ENCODE measurements around the gene TACO1. TPM values are rescaled to one million over a fixed set of nuclear protein-coding genes. Genes with fewer than 3 reads are reported as not detected.
A peak's percentile ranks its signal among the peaks of the same experiment; 100 is the strongest.

The TACO1 gene
- total RNA-seq, 1 donor from 2014 or later, result 16.2 TPM

DNA sequence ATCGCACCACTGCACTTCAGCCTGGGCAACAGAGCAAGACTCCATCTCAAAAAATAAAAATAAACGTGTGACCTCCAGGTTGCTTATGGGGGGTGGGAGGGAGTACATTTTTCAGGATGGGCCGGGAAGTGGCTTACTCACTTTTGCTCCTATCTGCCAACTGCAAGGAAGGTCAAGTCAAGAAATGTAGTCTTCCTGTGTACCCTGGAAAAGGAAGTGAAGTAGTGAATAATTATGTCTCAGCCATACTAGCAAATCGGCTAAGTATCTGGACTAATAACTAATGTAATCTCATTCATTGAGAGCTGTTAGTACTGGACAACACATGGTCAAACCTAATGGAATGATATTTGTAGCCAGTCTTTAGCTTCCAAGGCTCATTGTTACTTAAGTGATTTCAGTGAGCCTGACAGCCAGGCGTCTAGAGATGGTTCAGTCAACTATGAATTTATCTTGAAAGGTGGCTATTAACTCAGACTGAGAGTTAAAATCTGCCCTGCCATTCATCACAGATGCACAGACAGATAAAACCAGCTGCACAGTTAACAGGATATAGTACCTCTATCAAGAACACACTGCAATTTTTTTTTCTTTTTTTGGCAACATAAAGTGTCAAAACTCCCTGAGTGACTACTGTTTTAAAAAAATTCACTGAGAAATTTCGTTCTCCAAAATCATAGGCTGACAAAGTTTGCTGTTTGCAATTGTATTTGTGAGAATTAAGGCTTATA is 3.7 kb upstream of the TACO1 start:
- Mint-ChIP-seq H3K27ac (no peak overlapping the region), H3K27me3 (ENCODE audit: low read depth) (no peaks in the 10 kb centered on the region), H3K4me1 (peaks cover 13% of the 10 kb centered on the region), H3K4me3 (no peak overlapping the region), H3K9me3 (no peaks in the 10 kb centered on the region), H3K36me3 (no peaks in the 10 kb centered on the region)
- TF ChIP-seq, protein P1, sequence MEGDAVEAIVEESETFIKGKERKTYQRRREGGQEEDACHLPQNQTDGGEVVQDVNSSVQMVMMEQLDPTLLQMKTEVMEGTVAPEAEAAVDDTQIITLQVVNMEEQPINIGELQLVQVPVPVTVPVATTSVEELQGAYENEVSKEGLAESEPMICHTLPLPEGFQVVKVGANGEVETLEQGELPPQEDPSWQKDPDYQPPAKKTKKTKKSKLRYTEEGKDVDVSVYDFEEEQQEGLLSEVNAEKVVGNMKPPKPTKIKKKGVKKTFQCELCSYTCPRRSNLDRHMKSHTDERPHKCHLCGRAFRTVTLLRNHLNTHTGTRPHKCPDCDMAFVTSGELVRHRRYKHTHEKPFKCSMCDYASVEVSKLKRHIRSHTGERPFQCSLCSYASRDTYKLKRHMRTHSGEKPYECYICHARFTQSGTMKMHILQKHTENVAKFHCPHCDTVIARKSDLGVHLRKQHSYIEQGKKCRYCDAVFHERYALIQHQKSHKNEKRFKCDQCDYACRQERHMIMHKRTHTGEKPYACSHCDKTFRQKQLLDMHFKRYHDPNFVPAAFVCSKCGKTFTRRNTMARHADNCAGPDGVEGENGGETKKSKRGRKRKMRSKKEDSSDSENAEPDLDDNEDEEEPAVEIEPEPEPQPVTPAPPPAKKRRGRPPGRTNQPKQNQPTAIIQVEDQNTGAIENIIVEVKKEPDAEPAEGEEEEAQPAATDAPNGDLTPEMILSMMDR (IDR thresholded peaks at IDR 0.05; ENCODE audit: unreplicated experiment), result no peak
- DNase-seq (ENCODE audit: low spot score in 2 of 2, unreplicated experiment in 2 of 2), result no peak

DNA sequence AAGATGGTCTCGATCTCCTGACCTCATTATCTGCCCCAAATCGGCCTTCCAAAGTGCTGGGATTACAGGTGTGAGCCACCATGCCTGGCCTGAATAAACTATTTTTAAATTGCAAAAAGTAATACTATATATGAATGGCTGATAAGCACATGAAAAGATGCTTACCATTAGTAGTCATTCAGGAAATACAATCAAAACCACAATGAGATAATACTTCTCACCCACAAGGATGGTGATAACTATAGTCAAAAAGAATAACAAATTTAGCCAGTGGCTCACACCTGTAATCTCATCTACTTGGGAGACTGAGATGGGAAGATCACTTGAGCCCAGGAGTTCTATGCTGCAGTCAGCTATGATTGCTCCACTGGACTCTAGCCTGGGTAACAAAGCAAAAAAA is 2.4 kb upstream of the TACO1 start:
- DNase-seq (ENCODE audit: low spot score in 2 of 2, unreplicated experiment in 2 of 2), result no peak
- no peak overlapping the region for H3K27ac Mint-ChIP-seq
- TF ChIP-seq, protein P1 (IDR thresholded peaks at IDR 0.05; ENCODE audit: unreplicated experiment), result no peak

DNA sequence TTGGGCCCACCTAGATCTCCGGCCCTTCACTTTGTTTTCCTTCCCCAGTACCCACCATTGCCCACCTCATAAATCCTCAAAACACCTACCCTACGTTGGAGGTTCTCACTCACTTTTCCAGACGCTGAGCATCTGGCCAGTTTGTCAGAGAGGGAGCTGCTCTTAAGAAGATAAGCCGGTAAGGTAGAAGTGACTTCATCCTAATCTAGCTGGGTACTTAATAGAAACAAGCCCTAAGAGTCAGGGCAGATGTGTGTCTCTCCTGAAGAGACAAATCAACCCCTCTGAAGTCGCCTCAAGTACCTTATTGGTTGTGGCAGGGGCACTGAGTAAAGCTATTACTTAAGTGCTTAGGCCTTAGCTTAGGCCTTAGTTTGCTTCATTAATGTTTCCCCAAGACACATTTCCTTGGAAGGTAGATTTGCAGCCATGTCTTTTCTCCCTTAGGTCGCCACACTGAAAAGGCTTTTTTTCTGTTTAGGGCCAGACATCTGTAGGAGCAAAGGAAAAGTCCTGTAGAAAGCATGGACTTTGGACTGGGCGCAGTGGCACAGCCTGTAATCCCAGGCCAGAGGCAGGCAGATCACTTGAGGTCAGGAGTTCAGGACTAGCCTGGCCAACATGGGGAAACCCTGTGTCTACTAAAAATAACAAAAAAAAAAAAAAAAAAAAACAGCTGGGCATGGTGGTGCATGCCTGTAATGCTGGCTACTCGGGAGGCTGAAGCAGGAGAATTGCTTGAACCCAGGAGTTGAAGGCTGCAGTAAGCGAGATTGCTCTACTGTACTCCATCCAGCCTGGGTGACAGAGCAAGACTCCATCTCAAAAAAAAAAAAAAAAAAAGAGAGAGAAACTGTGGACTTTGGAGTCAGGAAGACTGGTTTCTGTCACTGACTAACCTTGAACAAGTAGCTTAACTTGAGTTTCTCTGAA is 1.0 kb downstream of the TACO1 start:
- peaks cover 13% of the 10 kb centered on the region for H3K4me1 Mint-ChIP-seq
- DNase-seq (ENCODE audit: low spot score in 2 of 2, unreplicated experiment in 2 of 2), result no peak

More for the DNA sequence above, 2.4 kb upstream of the TACO1 start:
- Mint-ChIP-seq H3K36me3 (peaks cover 2% of the 10 kb centered on the region), H3K27me3 (ENCODE audit: low read depth) (no peaks in the 10 kb centered on the region), H3K4me3 (no peak overlapping the region), H3K4me1 (peaks cover 13% of the 10 kb centered on the region), H3K9me3 (no peaks in the 10 kb centered on the region)

DNA sequence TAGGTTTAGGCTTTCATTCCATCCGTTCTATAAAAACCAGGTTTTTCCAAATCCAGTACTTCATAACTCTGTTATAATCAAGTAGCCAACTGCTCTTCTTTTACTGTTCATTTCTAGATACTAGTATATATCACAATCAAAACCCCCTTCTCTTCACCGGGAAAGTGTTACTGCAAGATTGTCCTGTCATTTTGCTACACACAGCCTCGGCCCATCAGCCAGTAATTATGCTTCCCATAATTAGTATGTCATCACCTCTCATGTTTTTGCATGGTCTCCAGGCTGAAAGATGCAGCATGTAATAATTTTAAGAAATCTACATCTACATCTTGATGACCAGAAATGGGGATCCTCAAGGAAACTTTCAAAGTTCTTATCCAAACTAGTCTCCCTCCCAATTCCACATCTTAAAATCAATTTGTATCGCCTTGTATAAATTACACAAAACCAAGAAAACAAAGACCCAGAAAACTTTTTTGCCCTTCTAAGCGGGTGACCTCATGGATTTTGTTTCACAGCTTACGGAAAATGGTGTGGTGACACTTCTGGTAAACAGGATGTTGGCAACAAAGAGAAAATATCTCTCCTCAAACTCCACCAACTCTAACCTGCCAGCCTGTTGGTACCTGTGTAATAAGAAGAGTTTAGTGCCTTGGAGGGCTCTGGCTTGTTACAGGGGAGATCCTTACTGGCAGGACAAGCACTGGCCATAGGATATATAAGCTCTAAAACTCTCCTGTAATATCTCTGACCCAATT is 9.3 kb downstream of the TACO1 start:
- Mint-ChIP-seq H3K27me3 (ENCODE audit: low read depth) (no peaks in the 10 kb centered on the region), H3K36me3 (peaks cover 24% of the 10 kb centered on the region), H3K9me3 (no peaks in the 10 kb centered on the region), H3K4me3 (no peak overlapping the region), H3K4me1 (no peaks in the 10 kb centered on the region), H3K27ac (no peak overlapping the region)
- no peak for DNase-seq (ENCODE audit: low spot score in 2 of 2, unreplicated experiment in 2 of 2)
- TF ChIP-seq, protein P1 (IDR thresholded peaks at IDR 0.05; ENCODE audit: unreplicated experiment), result no peak

More for the DNA sequence above, 1.0 kb downstream of the TACO1 start:
- Mint-ChIP-seq H3K27me3 (ENCODE audit: low read depth) (no peaks in the 10 kb centered on the region), H3K36me3 (peaks cover 15% of the 10 kb centered on the region), H3K27ac (peak overlapping the region; percentile 77), H3K4me3 (peak overlapping the region; percentile 90), H3K9me3 (no peaks in the 10 kb centered on the region)
- TF ChIP-seq, protein P1 (IDR thresholded peaks at IDR 0.05; ENCODE audit: unreplicated experiment), result no peak

DNA sequence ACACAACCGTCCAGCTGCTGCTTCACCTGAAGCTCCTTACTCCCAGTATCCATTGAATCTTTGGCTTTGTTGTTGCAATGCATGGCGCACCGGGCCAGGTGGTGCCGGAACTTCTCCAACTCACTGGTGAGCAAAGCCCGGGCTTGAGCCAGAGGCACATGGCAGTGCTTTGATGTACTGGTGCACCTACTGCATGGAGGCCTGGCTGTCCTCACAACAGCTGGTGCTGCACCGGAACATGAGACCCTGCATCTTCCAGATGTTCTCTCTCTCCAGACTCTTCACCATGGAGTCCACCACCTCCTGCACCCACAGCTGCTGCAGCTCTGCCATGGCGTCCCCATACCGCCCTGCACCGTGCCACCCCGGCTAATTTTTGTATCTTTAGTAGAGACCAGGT is 10.2 kb downstream of the TACO1 start:
- no peaks in the 10 kb centered on the region for H3K4me1 Mint-ChIP-seq
- no peak for DNase-seq (ENCODE audit: low spot score in 2 of 2, unreplicated experiment in 2 of 2)
- H3K27ac Mint-ChIP-seq, result no peak overlapping the region
- no peaks in the 10 kb centered on the region for H3K9me3 Mint-ChIP-seq
- peaks cover 18% of the 10 kb centered on the region for H3K36me3 Mint-ChIP-seq
- H3K4me3 Mint-ChIP-seq, result no peak overlapping the region
- TF ChIP-seq, protein P1 (IDR thresholded peaks at IDR 0.05; ENCODE audit: unreplicated experiment), result no peak
- no peaks in the 10 kb centered on the region for H3K27me3 Mint-ChIP-seq (ENCODE audit: low read depth)
